Raji (cell line): ENCODE measurements around the gene ADCY10.

ENCODE experiments used
- POLR2A ChIP-seq: IDR thresholded peaks from 2 replicates; pipeline ENCODE4 v1.6.1; 2011; ENCODE audit warnings: low read depth, low read length, control low read depth; ENCODE audit not compliant: insufficient read depth

The ADCY10 gene

GRCh38 chr1:167776151-167776550 lies 137.8 kb downstream of the ADCY10 start:
- TF ChIP-seq POLR2A, result no peak

DNA sequence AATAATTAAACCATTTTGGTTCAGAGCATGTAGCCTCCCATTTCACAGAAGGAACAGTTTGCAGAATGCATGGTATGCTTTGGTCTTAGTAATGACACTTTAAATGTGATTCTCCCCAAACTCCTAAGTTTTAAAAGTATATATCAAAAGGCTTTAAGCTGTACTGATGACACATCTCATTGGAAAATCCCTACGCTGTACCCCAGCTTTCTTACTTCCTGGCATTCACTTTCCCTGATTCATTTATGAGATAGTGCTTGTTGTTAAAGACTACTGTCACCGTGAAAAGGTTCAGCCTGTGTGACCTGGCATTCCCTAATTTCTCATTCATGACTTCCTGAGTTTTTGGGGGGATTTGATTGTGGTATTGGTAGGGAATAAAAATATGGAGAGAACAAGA lies 138.8 kb downstream of the ADCY10 start:
- no peak for TF ChIP-seq POLR2A

DNA sequence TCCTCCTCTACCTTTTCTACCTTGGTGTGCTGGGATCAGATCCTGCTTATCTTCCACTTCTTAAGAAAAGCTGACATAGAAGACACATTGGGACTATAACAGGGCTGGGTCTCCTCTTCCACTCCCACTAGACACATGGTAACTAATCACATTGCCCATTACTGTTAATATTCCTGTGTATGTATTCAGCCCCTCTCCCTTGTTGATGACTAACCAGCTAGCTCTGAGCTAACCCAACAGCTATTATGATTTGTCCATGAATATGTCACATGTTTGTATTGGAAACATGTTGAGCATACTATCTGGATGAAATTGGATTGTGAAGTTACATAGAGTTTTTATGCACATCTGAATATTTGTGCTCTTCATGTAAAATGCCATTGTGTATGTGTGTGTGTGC lies 139.2 kb downstream of the ADCY10 start:
- no peak for TF ChIP-seq POLR2A

- TF ChIP-seq POLR2A, result no peak
These were observed 140.4 kb downstream of the ADCY10 start for GRCh38 chr1:167773516-167773915.

- TF ChIP-seq POLR2A, result no peak
These were observed 141.5 kb downstream of the ADCY10 start for GRCh38 chr1:167772436-167772835.

DNA sequence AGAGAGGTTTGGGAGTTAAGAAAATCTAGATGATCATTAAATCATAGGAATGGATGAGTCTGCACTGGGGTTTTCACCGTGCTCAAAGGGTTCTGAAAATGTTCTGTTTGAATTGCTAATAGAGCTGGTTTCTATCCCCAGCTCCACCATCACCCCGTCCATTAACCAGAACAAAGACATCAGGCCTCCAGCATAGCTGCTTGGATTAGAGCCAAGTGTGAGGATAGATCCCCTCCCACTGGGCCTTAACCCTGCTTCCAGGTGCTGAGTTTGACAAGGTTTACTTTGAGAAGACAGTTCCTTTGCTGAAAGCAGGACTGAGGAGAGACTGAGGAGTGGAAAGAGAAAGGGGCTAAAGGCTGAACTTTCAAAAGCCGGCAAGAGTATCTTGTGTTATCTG lies 143.8 kb downstream of the ADCY10 start:
- TF ChIP-seq POLR2A, result no peak

DNA sequence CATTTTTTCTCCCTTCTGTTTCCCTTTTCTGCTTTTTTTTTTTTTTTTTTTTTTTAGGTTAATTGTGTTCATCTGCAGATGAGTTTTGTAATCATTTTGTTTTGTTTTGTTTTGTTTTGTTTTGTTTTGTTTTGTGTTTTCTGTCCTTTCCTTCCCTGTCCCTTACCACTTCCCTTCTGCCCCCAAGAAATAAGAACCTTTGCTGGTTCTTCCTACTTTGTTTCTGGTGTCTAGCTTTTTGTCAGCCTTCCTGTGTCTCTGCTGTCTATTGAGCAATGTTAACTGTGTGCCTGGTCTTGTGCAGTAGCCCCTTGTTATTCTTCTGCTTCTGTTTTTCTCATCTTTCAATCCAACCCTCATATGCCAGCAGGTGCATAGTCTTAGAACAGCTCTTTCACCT lies 146.2 kb downstream of the ADCY10 start:
- TF ChIP-seq POLR2A, result no peak

DNA sequence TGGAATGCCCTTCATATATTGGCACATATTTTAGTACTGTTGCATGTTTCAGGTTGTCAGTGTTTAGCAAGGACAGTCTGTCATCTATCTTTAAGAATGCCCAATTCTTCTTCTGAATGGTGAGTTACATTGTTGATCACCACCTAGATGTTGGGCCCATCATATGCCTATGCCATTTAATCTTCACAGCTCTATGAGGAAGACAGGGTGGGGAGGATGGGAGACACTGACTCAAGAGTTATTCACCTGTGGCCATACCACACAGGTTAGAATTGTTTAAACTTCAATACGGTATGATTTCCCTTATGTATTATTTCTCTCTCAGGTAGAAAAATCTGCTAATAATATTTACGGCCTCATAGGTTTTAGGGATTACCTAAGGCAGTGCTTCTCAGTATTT lies 147.4 kb downstream of the ADCY10 start:
- no peak for TF ChIP-seq POLR2A

- no peak for TF ChIP-seq POLR2A
These were observed 148.4 kb downstream of the ADCY10 start for GRCh38 chr1:167765496-167765895.

- no peak for TF ChIP-seq POLR2A
These were observed 149.2 kb downstream of the ADCY10 start for GRCh38 chr1:167764458-167765330.

DNA sequence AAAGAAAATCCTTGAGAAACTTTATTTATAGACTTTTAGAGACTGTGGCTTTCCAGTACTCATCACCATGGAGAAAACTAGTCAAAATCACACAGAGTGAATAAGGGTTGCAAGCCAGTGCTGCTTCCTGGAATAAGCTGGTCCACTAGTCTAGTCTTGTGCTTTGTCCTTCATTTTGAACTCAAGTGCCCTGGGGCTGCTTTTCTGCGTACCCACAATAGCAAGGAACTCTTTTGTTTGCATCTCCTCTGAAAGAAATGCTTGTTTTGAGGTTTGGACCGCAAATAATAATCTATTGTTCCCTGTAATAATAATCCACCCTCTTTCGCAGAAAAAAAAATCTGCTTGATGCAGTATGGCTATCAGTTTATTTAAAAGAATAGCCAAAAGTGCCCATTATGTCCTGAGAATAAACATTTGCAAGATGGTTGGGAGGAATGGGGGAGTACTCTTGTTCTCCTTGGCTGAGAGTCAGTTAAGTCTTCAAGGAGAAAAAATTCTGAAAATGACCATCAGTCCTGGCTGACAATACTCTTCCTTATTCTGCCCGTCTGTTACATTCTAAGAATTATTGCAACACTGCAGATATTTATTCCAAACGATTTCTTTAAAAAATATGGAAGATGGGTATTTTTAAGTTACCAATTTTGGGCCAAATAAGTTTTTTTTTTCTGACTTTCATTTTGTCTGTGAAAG lies 150.3 kb downstream of the ADCY10 start:
- TF ChIP-seq POLR2A, result no peak

- no peak for TF ChIP-seq POLR2A
These were observed 151.7 kb downstream of the ADCY10 start for GRCh38 chr1:167762061-167762746.

DNA sequence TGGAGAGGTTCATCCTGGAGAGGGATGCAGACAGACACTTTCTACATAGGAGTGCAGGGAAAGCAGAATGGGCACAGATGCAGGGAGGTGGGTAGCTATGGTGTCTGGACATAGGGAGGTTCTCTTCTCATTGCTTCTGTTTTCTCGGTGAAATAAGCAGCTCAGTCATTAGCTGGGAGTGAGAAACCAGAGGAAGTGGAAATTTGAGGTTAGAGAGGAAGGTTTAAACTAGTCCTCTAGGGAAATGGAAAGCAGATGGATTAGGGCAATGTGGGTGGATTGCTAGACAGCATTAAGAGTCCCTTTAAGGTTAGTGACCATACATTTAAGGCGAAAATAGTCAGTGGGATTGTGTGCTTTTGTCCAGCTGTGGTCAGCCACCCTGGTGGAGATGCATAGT lies 152.5 kb downstream of the ADCY10 start:
- no peak for TF ChIP-seq POLR2A
